HepG2 (cell line): ENCODE measurements around the gene MAPK14. TPM values are rescaled to one million over a fixed set of nuclear protein-coding genes. Genes with fewer than 3 reads are reported as not detected.

Experiments
- ATAC-seq: fragments of 200-7000 bp; cut with Tn5 transposase; 3 replicates; pipeline ENCODE4 v1.9.1; 2020; ENCODE audit warnings: mild to moderate bottlenecking, moderate library complexity
- BruUV-seq: library from RNA; stranded (reverse); fragments of 400-500 nt; replicated peaks from 2 replicates; lab custom pipeline; 2021; lab: Mats Ljungman, UMichigan
- CTCF ChIA-PET: fragments of 300-600 bp; formaldehyde crosslinking; extraction: SDS; loops from one replicate; lab custom pipeline; 2021; ENCODE audit warnings: low total read pairs, inconsistent platforms, low intra/inter-chr PET ratio; lab: Yijun Ruan, JAX
- POLR2A ChIA-PET: fragments of 350-600 bp; sonication (Branson Sonifier 250); formaldehyde crosslinking; loops from one replicate; lab custom pipeline; 2020; ENCODE audit warnings: antibody characterized with exemption, inconsistent platforms; lab: Yijun Ruan, JAX
- DNase-seq: peaks from one replicate; pipeline ENCODE4 v3.0.0-alpha.2; 2015; ENCODE audit warnings: low spot score
- FAIRE-seq: peaks from 3 replicates; lab custom pipeline; 2011; peaks lifted over from hg19 to GRCh38; lab: Jason Lieb, UNC
- H2AFZ ChIP-seq: one replicate; pipeline ENCODE4 v1.6.1; 2011; ENCODE audit warnings: low read length, inconsistent platforms
- H3K27ac ChIP-seq: fragments of 300-600 bp; 3 replicates; pipeline ENCODE4 v1.8.0; 2011; ENCODE audit warnings: mixed run types, mild to moderate bottlenecking, mixed read lengths, low read length, inconsistent platforms; ENCODE audit not compliant: insufficient read depth; ENCODE audit errors: extremely low read length
- H3K27me3 ChIP-seq, 2 experiments: fragments of 200-600 bp in 1 of 2; 2 replicates in 1 of 2; 3 replicates in 1 of 2; pipeline versions ENCODE4 v1.6.0 to v1.8.0; 2011; ENCODE audit warnings: low read length in 2 of 2, mild to moderate bottlenecking in 2 of 2, moderate library complexity in 2 of 2, inconsistent platforms in 1 of 2; ENCODE audit not compliant: insufficient read depth in 2 of 2, control insufficient read depth in 1 of 2
- H3K36me3 ChIP-seq, 2 experiments: fragments of 200-600 bp in 1 of 2; replicated peaks in 1 of 2; 2 replicates in 1 of 2; 3 replicates in 1 of 2; pipeline versions ENCODE4 v1.5.1 to v1.8.0; 2011; ENCODE audit warnings: low read length in 2 of 2, inconsistent platforms in 1 of 2; ENCODE audit not compliant: insufficient read depth in 2 of 2, control insufficient read depth in 1 of 2
- H3K4me1 ChIP-seq: 2 replicates; pipeline ENCODE4 v1.5.1; 2012; ENCODE audit warnings: low read length, inconsistent platforms; ENCODE audit not compliant: insufficient read depth
- H3K4me2 ChIP-seq: 2 replicates; pipeline ENCODE4 v1.6.0; 2011; ENCODE audit warnings: low read depth, low read length, inconsistent platforms
- H3K4me3 ChIP-seq, 3 experiments: fragments of 200-600 bp in 1 of 3; sonication (generic), shearing (Covaris generic) in 1 of 3; replicated peaks in 1 of 3; 2 replicates each; pipeline ENCODE4 v1.5.1; 2011 to 2016; ENCODE audit warnings: low read length in 3 of 3, inconsistent platforms in 2 of 3, low read depth in 2 of 3, mild to moderate bottlenecking in 2 of 3, control low read depth in 1 of 3, mixed read lengths in 1 of 3; ENCODE audit not compliant: insufficient read depth in 1 of 3
- H3K79me2 ChIP-seq: one replicate; pipeline ENCODE4 v1.6.1; 2011; ENCODE audit warnings: low read length, inconsistent platforms; ENCODE audit not compliant: insufficient read depth
- H3K9ac ChIP-seq: 2 replicates; pipeline ENCODE4 v1.6.0; 2011; ENCODE audit warnings: mild to moderate bottlenecking, low read depth, low read length, inconsistent platforms; ENCODE audit not compliant: insufficient read depth
- H3K9me3 ChIP-seq: 2 replicates; pipeline ENCODE4 v1.5.1; 2012; ENCODE audit warnings: mild to moderate bottlenecking, low read length
- H4K20me1 ChIP-seq: 2 replicates; pipeline ENCODE4 v1.6.0; 2011; ENCODE audit warnings: inconsistent platforms, mild to moderate bottlenecking, low read length, moderate library complexity; ENCODE audit not compliant: insufficient read depth
- CC2D1A ChIP-seq: sonication (generic); formaldehyde crosslinking; IDR thresholded peaks from 2 replicates; pipeline ENCODE4 v1.8.1; 2023; ENCODE audit warnings: mild to moderate bottlenecking, missing genetic modification reagents
- CEBPB ChIP-seq: IDR thresholded peaks from 2 replicates; pipeline ENCODE4 v1.6.1; 2011; ENCODE audit warnings: low read depth, low read length, improper control_type of control experiment, borderline replicate concordance
- CHCHD3 ChIP-seq: sonication (generic); formaldehyde crosslinking; IDR thresholded peaks from 2 replicates; pipeline ENCODE4 v1.8.0; 2022; ENCODE audit warnings: mild to moderate bottlenecking, missing genetic modification reagents, moderate library complexity
- CREB1 ChIP-seq, 2 experiments: fragments of 450-650 bp in 1 of 2; IDR thresholded peaks; 2 replicates each; pipeline ENCODE4 v1.6.1; 2016 to 2017; ENCODE audit warnings: control low read depth in 1 of 2, mild to moderate bottlenecking in 1 of 2, missing compliant biosample characterization in 1 of 2, missing genetic modification characterization in 1 of 2
- EED ChIP-seq: sonication (generic); formaldehyde crosslinking; IDR thresholded peaks from 2 replicates; pipeline ENCODE4 v1.5.0; 2020; ENCODE audit warnings: mild to moderate bottlenecking, missing genetic modification reagents
- NFATC3 ChIP-seq: sonication (generic); formaldehyde crosslinking; IDR thresholded peaks from 2 replicates; pipeline ENCODE4 v1.5.1; 2020; ENCODE audit warnings: mild to moderate bottlenecking, missing genetic modification reagents
- NFE2 ChIP-seq: sonication (generic); formaldehyde crosslinking; IDR thresholded peaks from 2 replicates; pipeline ENCODE4 v1.4.0; 2020; ENCODE audit warnings: missing genetic modification reagents
- NFKB2 ChIP-seq: sonication (generic); formaldehyde crosslinking; IDR thresholded peaks from 2 replicates; pipeline ENCODE4 v1.4.0; 2020; ENCODE audit warnings: missing genetic modification reagents, borderline replicate concordance
- SUZ12 ChIP-seq: fragments of 150-350 bp; IDR thresholded peaks from 2 replicates; pipeline ENCODE4 v1.6.1; 2014; ENCODE audit warnings: low read depth, low read length
- ZBTB21 ChIP-seq: sonication (generic); formaldehyde crosslinking; IDR thresholded peaks from 2 replicates; pipeline ENCODE4 v1.4.0; 2020; ENCODE audit warnings: missing genetic modification reagents
- ZNF510 ChIP-seq: sonication (generic); formaldehyde crosslinking; IDR thresholded peaks from 2 replicates; pipeline ENCODE4 v1.4.0; 2020; ENCODE audit warnings: low read depth, mild to moderate bottlenecking, missing genetic modification reagents
- WGBS: methylation state at CpG from one replicate; pipeline ENCODE4 v1.1.6; 2017; ENCODE audit warnings: low lambda C conversion rate; 5-methylcytosine and 5-hydroxymethylcytosine counted together
- in situ Hi-C: cut with HindIII; loops from 2 replicates; pipeline ENCODE4 v1.10.0; 2017; ENCODE audit warnings: low pct_unique_long_range_greater_than_20kb; ENCODE audit not compliant: extremely low pct_ligation_motif_present
- intact Hi-C: fragments of 100-400 bp; cut with micrococcal nuclease; formaldehyde crosslinking; loops from one replicate; pipeline ENCODE4 v1.10.0; 2022; ENCODE audit not compliant: unreplicated experiment
- polyA plus RNA-seq, 8 experiments: library from polyadenylated mRNA; depleted of rRNA in 3 of 8; stranded (reverse) in 7 of 8; unstranded in 1 of 8; fragments of >200 nt; fragmentation: Illumina TruSeq in 4 of 8; extraction: Trizol in 4 of 8; gene quantifications; 2 replicates each; pipeline versions ENCODE4 v1.2.1 to v1.2.3, GENCODE V29; 2011 to 2016; ENCODE audit warnings: low read depth in 4 of 8, missing spikeins in 1 of 8, mixed read lengths in 1 of 8; ENCODE audit not compliant: insufficient read depth in 1 of 8
- total RNA-seq, 5 experiments: library from RNA; depleted of rRNA; stranded (reverse); fragments of >200 nt; fragmentation: Illumina TruSeq; extraction: Trizol; gene quantifications; 2 replicates each; pipeline ENCODE4 v1.2.3, GENCODE V29; 2016; ENCODE audit warnings: low read depth in 1 of 5
- TF ChIP-seq, protein P1 (sequence below): sonication (generic); formaldehyde crosslinking; IDR thresholded peaks from 2 replicates; pipeline ENCODE4 v1.5.1; 2020; ENCODE audit warnings: missing genetic modification reagents, mild to moderate bottlenecking, borderline replicate concordance
- TF ChIP-seq, protein P2 (sequence below), 2 experiments: sonication (generic) in 1 of 2; formaldehyde crosslinking in 1 of 2; IDR thresholded peaks; 2 replicates each; pipeline versions ENCODE4 v1.4.0 to v1.6.1; 2018 to 2020; ENCODE audit warnings: missing genetic modification reagents in 2 of 2, borderline replicate concordance in 1 of 2, low read depth in 1 of 2, mild to moderate bottlenecking in 1 of 2, missing biosample characterization in 1 of 2
- TF ChIP-seq, protein P3 (sequence below): fragments of 450-650 bp; IDR thresholded peaks from 2 replicates; pipeline ENCODE4 v1.6.1; 2016

The MAPK14 gene
- total and polyA plus RNA-seq, 2 of the 13 experiments (the other 11 are each of a cell fraction or from before 2014, with no cell fraction given): 66.3 to 67.3 TPM

DNA sequence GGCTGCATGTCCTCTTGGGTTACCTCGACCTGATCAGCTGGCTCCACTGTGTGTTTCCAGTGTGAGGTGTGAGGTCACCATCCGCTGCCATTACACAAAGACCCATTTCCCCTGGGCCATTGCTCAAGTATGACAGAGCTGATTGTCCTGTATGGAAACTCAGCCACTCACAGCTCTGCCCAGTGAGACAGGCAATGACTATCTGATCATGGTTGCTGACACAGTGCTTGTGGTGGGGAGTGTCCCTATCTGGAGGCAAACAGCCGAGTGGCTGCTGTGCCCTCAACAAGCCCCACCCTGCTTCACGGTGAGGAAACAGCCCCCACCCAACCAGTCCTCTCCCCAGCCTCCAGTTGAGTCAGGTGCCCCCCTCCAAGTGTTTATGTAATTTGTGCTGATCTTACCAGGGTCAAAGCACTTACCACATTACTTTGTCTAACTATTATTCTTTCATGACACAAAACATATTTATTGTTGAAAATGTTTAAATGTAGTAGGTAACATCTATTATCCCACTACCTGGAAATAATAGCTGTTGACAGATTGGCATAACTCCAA lies 91.0 kb downstream of the MAPK14 start:
- Histone ChIP-seq H3K4me1 (peaks cover 29% of the 10 kb centered on the region), H3K4me3 (no peak overlapping the region), H4K20me1 (no peaks in the 10 kb centered on the region), H3K9ac (no peak overlapping the region), H3K4me2 (no peak overlapping the region), H2AFZ (no peak overlapping the region), H3K27me3 (no peaks in the 10 kb centered on the region), H3K79me2 (no peaks in the 10 kb centered on the region), H3K9me3 (no peaks in the 10 kb centered on the region), H3K36me3 (peaks cover 0 to 2% of the 10 kb centered on the region in 2 experiments; a peak in 1 of 5 replicates), H3K27ac (no peak overlapping the region)
- ChIA-PET CTCF (no interaction called here), POLR2A (interaction anchor here (1.0 to 1.6 kb wide), 2 partner anchors 13 to 91 kb away, joined by 4 read pairs; partner anchors contain the start of gene MAPK14)
- TF ChIP-seq EED (CRISPR knock-in tag): no peak
- TF ChIP-seq CREB1 (IDR thresholded peaks at IDR 0.05): peak; percentile 38; the same call in 1 of the 2 replicates
- TF ChIP-seq CREB1 (CRISPR knock-in tag; IDR thresholded peaks at IDR 0.05): no peak
- TF ChIP-seq CEBPB: peak; percentile 15; the same call in 1 of the 2 replicates
- peak; percentile 78; the same call in 1 of the 2 replicates for TF ChIP-seq ZBTB21 (CRISPR knock-in tag)
- no peak for TF ChIP-seq ZNF510 (CRISPR knock-in tag)
- in situ Hi-C loops: no loop called here
- BruUV-seq: no TSS peak
- ATAC-seq (no peak), DNase-seq (peak; percentile 31), FAIRE-seq (no peak)
- 84% methylated on average over 3 of the region's 4 CpGs for WGBS
- intact Hi-C loops: no loop called here

DNA sequence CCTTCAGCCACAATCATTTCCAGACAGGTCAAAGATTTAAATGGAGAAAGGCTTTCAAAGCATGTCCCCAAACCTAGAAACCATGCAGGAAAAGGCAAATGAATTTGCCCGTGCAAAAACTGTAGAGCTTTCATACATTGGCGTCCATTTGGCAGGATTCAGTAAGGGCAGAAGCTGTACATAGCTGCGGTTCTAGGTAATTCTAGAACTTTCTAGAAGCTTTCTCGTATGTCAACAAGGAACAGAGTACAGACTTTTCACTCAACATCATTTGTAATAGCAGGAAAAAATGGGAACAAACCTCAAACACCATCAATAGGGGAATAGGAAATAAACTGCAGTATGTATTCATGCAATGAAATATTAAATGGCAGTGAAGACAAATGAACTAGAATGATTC lies 91.6 kb downstream of the MAPK14 start:
- POLR2A ChIA-PET: interaction anchor here (1.6 kb wide), 1 partner anchor 91 kb away, joined by 4 read pairs; the partner anchor contains the start of gene MAPK14
- Histone ChIP-seq H3K4me1 (peaks cover 32% of the 10 kb centered on the region), H3K79me2 (no peaks in the 10 kb centered on the region), H2AFZ (no peak overlapping the region), H4K20me1 (no peaks in the 10 kb centered on the region), H3K4me3 (no peak overlapping the region), H3K4me2 (no peak overlapping the region), H3K27ac (no peak overlapping the region), H3K9ac (no peak overlapping the region), H3K36me3 (peaks cover 0 to 2% of the 10 kb centered on the region in 2 experiments; a peak in 1 of 5 replicates), H3K27me3 (no peaks in the 10 kb centered on the region), H3K9me3 (no peaks in the 10 kb centered on the region)
- DNase-seq (no peak), FAIRE-seq (no peak), ATAC-seq (no peak)
- CTCF ChIA-PET: no interaction called here
- BruUV-seq: TSS peak; percentile 24
- in situ Hi-C loops (no loop called here), intact Hi-C loops (no loop called here)
- 96% methylated on average over 4 of the region's 4 CpGs for WGBS
- TF ChIP-seq, protein P1, sequence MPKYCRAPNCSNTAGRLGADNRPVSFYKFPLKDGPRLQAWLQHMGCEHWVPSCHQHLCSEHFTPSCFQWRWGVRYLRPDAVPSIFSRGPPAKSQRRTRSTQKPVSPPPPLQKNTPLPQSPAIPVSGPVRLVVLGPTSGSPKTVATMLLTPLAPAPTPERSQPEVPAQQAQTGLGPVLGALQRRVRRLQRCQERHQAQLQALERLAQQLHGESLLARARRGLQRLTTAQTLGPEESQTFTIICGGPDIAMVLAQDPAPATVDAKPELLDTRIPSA (CRISPR knock-in tag): no peak
- TF ChIP-seq, protein P2, sequence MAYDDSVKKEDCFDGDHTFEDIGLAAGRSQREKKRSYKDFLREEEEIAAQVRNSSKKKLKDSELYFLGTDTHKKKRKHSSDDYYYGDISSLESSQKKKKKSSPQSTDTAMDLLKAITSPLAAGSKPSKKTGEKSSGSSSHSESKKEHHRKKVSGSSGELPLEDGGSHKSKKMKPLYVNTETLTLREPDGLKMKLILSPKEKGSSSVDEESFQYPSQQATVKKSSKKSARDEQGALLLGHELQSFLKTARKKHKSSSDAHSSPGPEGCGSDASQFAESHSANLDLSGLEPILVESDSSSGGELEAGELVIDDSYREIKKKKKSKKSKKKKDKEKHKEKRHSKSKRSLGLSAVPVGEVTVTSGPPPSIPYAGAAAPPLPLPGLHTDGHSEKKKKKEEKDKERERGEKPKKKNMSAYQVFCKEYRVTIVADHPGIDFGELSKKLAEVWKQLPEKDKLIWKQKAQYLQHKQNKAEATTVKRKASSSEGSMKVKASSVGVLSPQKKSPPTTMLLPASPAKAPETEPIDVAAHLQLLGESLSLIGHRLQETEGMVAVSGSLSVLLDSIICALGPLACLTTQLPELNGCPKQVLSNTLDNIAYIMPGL (CRISPR knock-in tag; IDR thresholded peaks at IDR 0.05; ENCODE audit: borderline replicate concordance in 1 of 2, low read depth in 1 of 2): no peak
- no peak for TF ChIP-seq CHCHD3 (CRISPR knock-in tag)
- no peak for TF ChIP-seq ZNF510 (CRISPR knock-in tag)
- TF ChIP-seq CC2D1A (CRISPR knock-in tag): no peak
- TF ChIP-seq, protein P3, sequence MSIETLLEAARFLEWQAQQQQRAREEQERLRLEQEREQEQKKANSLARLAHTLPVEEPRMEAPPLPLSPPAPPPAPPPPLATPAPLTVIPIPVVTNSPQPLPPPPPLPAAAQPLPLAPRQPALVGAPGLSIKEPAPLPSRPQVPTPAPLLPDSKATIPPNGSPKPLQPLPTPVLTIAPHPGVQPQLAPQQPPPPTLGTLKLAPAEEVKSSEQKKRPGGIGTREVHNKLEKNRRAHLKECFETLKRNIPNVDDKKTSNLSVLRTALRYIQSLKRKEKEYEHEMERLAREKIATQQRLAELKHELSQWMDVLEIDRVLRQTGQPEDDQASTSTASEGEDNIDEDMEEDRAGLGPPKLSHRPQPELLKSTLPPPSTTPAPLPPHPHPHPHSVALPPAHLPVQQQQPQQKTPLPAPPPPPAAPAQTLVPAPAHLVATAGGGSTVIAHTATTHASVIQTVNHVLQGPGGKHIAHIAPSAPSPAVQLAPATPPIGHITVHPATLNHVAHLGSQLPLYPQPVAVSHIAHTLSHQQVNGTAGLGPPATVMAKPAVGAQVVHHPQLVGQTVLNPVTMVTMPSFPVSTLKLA: no peak
- TF ChIP-seq NFATC3 (CRISPR knock-in tag): no peak
- no peak for TF ChIP-seq NFKB2 (CRISPR knock-in tag)
- TF ChIP-seq SUZ12: no peak
- no peak for TF ChIP-seq NFE2 (CRISPR knock-in tag)
